Right atrium auricular region (tissue), 2 donors: ENCODE measurements around the gene TNNI3. TPM values are rescaled to one million over a fixed set of nuclear protein-coding genes. Genes with fewer than 3 reads are reported as not detected.

ENCODE experiments used
- DNase-seq: peaks from one replicate; pipeline ENCODE4 v3.0.0-alpha.2; 2019; ENCODE audit warnings: low spot score
- H3K27ac ChIP-seq, 2 donors: fragments of 200-600 bp; sonication (generic); 1 replicate in 1 of 2; 2 replicates in 1 of 2; pipeline ENCODE4 v1.5.1; 2016 to 2019
- H3K27me3 ChIP-seq, 2 donors: fragments of 200-600 bp; sonication (generic); one replicate each; pipeline versions ENCODE4 v1.5.1 to v1.6.0; 2017 to 2019
- H3K36me3 ChIP-seq: fragments of 200-600 bp; sonication (generic); one replicate; pipeline ENCODE4 v1.5.1; 2016
- H3K4me1 ChIP-seq, 2 donors: fragments of 200-600 bp; sonication (generic); one replicate each; pipeline versions ENCODE4 v1.5.1 to v1.6.0; 2017 to 2019
- H3K4me3 ChIP-seq, 2 donors: fragments of 200-600 bp; sonication (generic); 1 replicate in 1 of 2; 2 replicates in 1 of 2; pipeline ENCODE4 v1.5.1; 2017 to 2019; ENCODE audit warnings: mild to moderate bottlenecking in 1 of 2, moderate library complexity in 1 of 2
- H3K9me3 ChIP-seq, 2 donors: fragments of 200-600 bp; sonication (generic); one replicate each; pipeline ENCODE4 v1.5.1; 2019
- CTCF ChIP-seq, 2 donors: fragments of 200-600 bp; sonication (generic); IDR thresholded peaks; one replicate each; pipeline ENCODE4 v1.5.1; 2019; ENCODE audit warnings: antibody characterized with exemption in 2 of 2
- total RNA-seq, 2 donors: library from RNA; depleted of rRNA; stranded (reverse); fragments of >200 nt; gene quantifications; one replicate each; pipeline ENCODE4 v1.1.0, GENCODE V29; 2016

TNNI3 gene
- total RNA-seq, 2 donors from 2014 or later: 3,822 to 4,003 TPM

- Histone ChIP-seq H3K4me1 (no peaks in the 10 kb centered on the region), H3K36me3 (peaks cover 4% of the 10 kb centered on the region), H3K27ac (no peak overlapping the region), H3K4me3 (no peak overlapping the region), H3K27me3 (no peaks in the 10 kb centered on the region), H3K9me3 (no peaks in the 10 kb centered on the region)
- TF ChIP-seq CTCF (IDR thresholded peaks at IDR 0.05): no peak
- no peak for DNase-seq
Observed at GRCh38 chr19:55133639-55134444, 23.7 kb downstream of the TNNI3 start.

- H3K36me3 ChIP-seq: peaks cover 4% of the 10 kb centered on the region
- no peak for DNase-seq
- H3K27ac ChIP-seq: no peak overlapping the region
- peak in 1 of 2 donors; percentile 18 for TF ChIP-seq CTCF (IDR thresholded peaks at IDR 0.05)
- H3K4me1 ChIP-seq: no peaks in the 10 kb centered on the region
- no peaks in the 10 kb centered on the region for H3K27me3 ChIP-seq
- H3K9me3 ChIP-seq: no peaks in the 10 kb centered on the region
- H3K4me3 ChIP-seq: no peak overlapping the region
Observed at GRCh38 chr19:55132453-55133129, 24.9 kb downstream of the TNNI3 start.

DNA sequence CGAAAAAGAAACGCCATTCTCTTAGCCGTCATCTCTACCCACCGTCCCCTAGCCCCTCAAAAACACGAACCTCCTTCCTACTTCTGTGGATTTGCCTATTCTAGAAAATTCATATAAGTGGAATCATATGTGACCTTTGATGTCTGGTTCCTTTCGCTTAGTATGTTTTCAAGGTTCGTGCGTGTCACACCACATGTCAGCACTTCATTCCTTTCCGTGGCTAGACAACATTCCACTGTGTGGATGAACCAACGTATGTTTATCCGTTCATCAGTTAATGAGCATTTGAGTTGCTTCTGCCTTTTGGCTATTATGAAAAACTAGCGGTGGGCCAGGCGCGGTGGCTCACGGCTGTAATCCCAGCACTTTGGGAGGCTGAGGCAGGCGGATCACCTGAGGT lies 26.1 kb downstream of the TNNI3 start:
- TF ChIP-seq CTCF (IDR thresholded peaks at IDR 0.05): no peak
- H3K27ac ChIP-seq: no peak overlapping the region
- DNase-seq: no peak
- H3K9me3 ChIP-seq: no peaks in the 10 kb centered on the region
- H3K27me3 ChIP-seq: no peaks in the 10 kb centered on the region
- no peaks in the 10 kb centered on the region for H3K4me1 ChIP-seq
- no peak overlapping the region for H3K4me3 ChIP-seq
- peaks cover under 1% of the 10 kb centered on the region for H3K36me3 ChIP-seq

- Histone ChIP-seq H3K27ac (peak overlapping the region; percentile 77 to 85), H3K4me3 (no peak overlapping the region), H3K36me3 (no peaks in the 10 kb centered on the region), H3K27me3 (no peaks in the 10 kb centered on the region), H3K9me3 (no peaks in the 10 kb centered on the region), H3K4me1 (peaks cover 0 to 33% of the 10 kb centered on the region in 2 donors)
- no peak for DNase-seq
- no peak for TF ChIP-seq CTCF (IDR thresholded peaks at IDR 0.05)
Observed at GRCh38 chr19:55119053-55119452, 38.5 kb downstream of the TNNI3 start.

DNA sequence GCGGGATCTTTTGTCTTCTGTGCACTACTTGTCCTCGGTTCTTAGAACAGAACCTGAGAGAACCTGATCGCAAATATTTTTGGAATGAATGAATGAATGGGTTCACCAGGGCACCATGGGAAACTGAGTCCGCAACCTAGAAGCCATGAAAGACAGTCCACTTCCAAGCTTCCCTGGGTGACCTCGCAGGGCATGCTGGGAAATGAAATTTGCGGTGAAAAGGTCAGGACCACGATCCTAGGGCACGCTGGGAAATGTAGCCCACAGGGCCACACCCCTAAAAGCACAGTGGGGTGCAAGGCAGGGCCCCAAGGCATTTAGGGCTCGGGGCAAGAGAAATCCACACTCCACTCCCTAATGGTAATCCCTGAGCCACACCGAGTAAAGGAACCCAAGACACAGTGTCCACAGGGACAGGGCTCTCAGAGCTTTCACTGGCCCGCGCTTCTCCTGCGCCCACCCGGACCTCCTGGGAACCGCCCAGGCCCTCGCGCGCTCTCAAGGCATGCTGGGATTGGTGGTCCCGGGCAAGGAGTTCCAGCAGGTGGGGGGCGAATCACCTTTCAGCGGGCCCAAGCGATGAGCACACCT lies 39.0 kb downstream of the TNNI3 start:
- Histone ChIP-seq H3K27me3 (no peaks in the 10 kb centered on the region), H3K27ac (peak overlapping the region; percentile 77 to 85), H3K4me3 (peak overlapping the region; percentile 80 to 88), H3K36me3 (no peaks in the 10 kb centered on the region), H3K9me3 (no peaks in the 10 kb centered on the region), H3K4me1 (peaks cover 0 to 38% of the 10 kb centered on the region in 2 donors)
- TF ChIP-seq CTCF (IDR thresholded peaks at IDR 0.05): no peak
- no peak for DNase-seq
